Measurements from ENCODE around the gene ANKRD16.
"Not testable (repeated sequence)": the region's sequence is repeated elsewhere in the genome, so short reads cannot be mapped to it uniquely, and the experiment has no call there.

The ANKRD16 gene

DNA sequence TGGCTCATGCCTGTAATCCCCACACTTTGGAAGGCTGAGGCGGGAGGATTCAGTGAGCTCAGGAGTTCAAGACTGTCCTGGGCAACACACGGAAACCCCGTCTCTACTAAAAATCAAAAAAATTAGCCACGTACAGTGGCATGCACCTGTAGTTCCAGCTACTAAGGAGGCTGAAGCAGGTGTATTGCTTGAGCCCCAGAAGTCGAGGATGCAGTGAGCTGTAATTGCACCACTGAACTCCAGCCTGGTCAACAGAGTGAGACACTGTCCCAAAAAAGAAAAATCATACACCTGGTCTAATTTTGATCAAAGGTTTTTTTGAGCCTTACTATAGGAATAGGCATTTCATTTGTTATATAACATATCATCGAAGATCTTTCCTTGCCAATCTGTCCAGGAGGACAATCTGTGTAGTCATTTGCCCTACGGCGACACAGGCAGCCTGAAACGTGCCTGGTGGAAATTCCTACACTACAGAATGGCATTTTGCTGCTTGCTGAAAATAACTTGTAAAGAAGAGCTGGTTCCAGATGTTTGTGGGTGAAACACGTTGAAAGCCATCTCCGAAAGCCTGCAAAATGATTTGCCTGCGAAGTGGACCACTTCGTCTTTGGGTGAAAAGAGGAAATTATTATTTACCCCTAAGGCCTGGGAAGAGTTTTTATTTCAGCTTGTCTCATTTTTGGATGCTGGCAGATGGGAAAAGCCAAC is 45.2 kb downstream of the ANKRD16 start:
- DNase-seq (ENCODE audit: low read depth, low spot score) = no peak
- H3K27ac ChIP-seq = no peak overlapping the region

DNA sequence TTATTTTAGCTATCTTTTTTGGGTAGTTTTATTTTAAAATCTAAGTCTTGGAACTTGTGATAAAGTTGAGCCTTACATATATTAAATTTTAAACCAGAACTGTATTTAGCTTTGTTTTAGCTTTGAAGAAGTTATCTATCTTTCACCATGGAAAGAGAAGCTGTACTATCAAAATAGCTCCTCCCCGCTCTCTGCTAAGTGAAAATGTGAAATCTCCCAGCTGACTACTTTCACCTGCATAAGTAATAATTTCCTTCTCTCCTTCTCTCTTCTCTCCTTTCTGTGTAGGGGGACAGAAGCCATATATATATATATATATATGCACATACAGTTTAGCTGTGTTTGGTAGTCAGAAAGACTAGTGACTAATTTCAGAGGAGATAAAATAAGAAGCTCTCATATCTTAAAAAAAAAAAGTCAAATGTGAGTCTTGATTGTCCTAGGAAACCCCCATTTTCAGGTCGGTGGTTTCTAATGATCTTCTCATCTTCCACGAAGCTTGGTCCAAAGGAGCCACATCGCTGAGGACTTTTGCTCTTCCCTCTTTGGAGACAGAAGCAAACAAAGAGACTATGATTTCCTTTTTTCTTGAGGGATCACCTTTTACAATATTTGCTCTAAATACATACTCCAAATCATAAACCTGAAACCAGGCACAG is 45.9 kb downstream of the ANKRD16 start:
- H3K27ac ChIP-seq = no peak overlapping the region
- DNase-seq (ENCODE audit: low read depth, low spot score) = no peak

DNA sequence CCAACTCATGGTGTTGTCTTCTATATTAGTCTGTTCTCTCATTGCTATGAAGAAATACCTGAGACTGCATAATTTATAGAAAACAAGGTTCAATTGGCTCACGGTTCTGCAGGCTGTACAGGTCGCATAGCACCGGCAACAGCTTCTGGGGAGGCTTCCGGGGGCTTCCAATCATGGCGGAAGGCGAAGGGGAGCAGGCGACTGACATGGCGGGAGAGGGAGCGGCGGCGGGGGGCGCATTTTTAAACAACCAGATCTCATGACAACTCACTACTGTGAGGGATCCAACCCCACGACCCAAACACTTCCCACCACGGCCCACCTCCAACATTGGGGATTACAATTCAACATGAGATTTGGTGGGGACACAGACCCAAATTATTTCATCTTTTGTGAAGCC is 47.7 kb downstream of the ANKRD16 start:
- no peak for DNase-seq (ENCODE audit: low read depth, low spot score)
- H3K27ac ChIP-seq = no peak overlapping the region

DNA sequence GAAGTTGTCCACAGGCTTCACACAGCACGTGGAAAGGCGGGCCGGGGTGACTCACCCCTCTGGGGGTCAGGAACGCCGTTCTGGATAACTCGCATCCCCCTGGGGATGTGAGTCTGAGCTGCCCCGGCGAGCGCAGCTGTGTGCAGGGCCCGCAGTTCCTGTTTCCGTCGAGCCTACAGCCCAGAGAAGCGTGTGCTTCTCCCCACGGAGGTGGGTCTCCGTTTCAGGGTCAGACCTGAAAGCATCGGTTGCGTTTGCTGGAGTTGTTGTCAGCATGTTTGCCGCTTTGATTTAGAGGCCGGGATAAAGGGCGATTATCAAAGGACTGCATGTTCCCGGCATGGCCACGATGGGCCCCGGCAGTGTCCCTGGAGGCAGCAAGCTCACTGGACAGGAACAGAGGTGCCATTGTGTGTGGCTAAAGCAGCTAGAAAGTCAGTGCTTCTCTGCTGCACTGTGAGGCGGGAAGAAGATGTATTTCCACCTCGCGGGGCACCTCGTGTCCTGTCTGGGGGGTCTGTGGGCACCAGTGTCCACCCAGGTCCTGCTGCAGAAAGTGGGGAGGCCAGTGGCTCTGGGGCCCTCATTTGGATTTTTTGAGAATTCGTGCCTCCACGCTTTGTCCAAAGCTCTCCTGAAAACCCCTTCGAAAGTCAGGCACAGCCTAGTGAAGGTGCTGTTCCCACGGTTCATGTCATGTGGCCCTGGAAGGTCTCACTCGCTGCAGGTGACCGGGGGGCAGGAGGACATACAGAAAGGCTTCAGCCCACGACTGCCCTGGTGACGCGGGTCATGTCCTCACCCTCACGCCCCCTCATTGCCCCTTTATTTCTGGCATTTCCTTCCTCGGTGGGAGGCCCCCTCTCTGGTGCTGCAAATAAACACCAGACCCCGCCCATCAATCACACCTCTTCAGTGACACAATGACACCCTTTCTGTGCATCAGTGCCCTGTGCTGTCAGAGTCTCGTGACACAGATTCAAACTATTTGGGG is 49.1 kb downstream of the ANKRD16 start:
- H3K27ac ChIP-seq = no peak overlapping the region
- DNase-seq (ENCODE audit: low read depth, low spot score) = no peak

DNA sequence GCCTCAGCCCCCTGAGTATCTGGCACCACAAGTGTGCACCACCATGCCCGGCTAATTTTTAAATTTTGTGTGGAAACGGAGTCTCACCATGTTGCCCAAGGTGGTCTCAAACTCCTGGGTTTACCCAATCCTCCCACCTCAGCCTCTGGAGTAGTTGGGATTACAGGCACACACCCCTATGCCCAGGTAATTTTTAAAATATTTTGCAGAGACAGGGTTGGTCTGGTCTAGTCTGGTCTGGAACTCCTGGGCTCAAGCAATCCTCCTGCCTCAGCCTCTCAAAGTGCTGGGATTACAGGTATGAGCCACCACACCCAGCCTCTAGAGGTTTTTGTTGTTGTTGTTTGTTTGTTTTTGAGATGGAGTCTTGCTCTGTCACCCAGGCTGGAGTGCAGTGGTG is 53.5 kb downstream of the ANKRD16 start:
- DNase-seq (ENCODE audit: low read depth, low spot score); H3K27ac ChIP-seq: not testable (repeated sequence)

DNA sequence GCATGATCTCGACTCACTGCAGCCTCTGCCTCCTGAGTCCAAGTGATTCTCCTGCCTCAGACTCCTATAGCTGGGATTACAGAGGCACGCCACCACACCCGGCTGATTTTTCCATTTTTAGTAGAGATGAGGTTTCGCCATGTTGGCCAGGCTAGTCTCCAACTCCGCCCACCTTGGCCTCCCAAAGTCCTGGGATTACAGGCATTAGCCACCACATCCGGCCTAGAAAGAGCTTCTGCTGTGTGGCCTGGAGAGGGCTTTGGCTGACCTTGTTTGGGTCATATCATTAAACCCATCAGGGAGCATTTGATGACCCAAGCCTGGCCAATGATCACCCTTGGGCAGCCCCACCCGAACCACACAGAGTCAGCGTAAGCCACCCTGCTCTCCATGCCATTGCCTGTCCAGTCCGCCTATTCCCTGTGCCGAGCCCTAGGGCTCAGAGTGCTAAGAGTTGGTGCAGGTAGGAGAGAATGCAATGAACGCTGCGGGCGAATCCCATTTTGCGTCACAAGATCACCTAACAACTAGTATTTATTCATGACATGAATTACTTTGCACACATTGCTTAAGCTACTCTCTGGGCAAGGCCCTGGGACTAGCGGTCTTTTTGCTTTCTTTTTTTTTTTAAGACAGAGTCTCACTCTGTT is 54.1 kb downstream of the ANKRD16 start:
- no peak for DNase-seq (ENCODE audit: low read depth, low spot score)
- H3K27ac ChIP-seq = no peak overlapping the region

DNA sequence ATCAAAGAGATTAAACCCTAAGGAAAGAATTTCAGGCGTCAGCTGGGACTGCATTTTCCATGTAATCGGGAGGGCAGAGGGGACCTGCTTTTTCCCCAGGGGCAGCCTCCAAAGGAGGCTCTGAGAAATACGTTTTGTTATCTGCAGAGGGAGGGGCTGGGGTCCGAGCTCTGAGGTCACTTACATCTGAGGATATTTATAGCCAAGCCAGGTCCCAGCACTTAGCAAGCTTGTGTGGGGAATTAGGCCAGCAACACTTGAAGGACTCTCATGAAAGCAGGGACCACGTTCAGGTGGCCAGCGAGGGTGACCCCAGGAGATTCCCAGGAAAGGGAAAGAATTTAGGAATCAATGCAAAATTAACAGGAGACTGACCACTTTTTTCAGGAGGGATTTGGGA is 55.9 kb downstream of the ANKRD16 start:
- H3K27ac ChIP-seq = no peak overlapping the region
- no peak for DNase-seq (ENCODE audit: low read depth, low spot score)

DNA sequence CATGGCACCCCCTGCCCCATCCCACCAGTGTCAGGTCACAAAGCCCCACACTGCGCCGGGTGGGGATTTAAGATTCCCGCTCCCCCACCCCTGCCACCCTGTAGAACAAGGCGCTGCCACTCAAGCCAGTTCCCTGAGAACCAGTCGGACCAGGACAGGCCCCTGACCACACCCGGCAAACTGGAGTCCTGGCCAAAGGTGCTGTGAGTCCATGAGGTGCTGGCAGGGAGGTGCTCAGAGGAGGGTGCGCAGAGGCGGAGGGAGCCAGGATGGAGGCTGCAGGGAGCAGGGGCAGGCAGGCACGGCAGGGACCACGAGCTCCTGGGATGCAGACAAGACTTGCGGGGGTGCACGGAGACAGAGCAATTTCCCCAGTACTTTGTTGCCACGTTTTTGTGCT is 56.7 kb downstream of the ANKRD16 start:
- H3K27ac ChIP-seq = no peak overlapping the region
- no peak for DNase-seq (ENCODE audit: low read depth, low spot score)

DNA sequence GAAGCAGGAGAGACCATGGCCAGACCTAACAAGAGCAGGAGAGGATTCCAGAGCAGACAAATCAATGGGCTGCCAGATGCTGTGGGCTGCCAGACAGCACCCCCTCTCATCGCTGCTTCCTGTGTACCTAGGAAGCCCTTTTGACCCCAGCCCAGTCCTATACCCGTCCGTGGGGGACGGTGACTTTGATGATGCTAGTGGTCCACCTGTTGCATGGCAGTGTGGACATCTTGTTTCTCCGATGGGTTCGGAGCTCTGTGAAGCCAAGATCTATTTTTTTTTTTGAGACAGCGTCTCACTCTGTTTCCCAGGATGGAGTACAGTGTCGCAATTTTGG is 58.3 kb downstream of the ANKRD16 start:
- no peak overlapping the region for H3K27ac ChIP-seq
- no peak for DNase-seq (ENCODE audit: low read depth, low spot score)

DNA sequence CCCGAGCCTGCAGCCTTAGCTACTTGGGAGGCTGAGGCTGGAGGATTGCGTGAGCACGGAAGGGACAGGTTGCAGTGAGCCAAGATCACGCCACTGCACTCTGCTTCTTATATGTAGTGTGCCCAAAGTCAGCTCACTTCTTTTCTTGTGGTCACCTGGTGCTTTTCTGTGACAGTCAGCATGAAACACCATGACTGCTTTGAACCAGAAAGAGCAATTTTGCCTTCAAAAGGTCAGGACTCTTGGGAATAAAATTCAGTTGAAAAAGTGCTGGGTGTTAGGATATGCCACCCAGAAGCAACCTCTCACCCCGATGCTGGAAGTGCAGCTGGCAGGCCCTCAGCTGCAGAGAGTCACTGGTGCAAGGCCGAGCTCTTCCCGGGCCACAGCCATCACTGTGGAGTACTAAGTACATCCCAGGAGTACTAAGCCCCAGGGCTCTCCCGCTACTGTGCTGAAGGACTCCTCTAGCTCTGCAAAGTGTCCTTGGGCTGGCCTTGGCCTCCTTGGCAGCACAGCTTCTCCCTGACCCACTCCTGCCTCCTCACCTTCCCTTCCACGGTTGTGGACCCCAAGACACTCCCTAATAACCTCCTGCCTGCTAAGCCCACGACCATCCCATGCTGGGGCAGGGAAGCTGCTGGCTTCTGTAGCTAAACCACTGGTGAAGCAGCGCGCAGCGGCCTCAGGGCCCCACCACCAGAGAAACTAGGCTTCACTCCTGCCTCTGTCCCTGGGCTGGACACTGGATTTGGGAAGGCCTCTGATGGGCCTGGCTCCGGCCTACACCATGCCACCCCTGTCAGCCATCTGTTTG is 58.9 kb downstream of the ANKRD16 start:
- H3K27ac ChIP-seq = no peak overlapping the region
- no peak for DNase-seq (ENCODE audit: low read depth, low spot score)

DNA sequence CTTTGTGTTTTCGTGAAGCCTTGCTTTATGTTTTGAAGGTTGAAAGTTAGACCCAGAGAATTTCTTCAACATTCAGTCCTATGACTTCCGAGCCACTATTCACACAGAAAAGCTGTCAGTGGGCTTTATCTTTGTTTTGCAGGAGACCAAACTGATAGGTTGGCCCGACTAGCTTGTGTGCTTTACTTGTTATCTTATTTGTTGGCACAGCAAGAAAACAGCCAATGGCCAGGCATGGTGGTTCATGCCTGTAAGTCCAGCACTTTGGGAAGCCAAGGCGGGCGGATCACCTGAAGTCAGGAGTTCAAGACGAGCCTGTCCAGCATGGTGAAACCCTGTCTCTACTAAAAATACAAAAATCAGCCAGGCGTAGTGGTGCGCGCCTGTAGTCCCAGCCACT is 60.4 kb downstream of the ANKRD16 start:
- no peak for DNase-seq (ENCODE audit: low read depth, low spot score)

DNA sequence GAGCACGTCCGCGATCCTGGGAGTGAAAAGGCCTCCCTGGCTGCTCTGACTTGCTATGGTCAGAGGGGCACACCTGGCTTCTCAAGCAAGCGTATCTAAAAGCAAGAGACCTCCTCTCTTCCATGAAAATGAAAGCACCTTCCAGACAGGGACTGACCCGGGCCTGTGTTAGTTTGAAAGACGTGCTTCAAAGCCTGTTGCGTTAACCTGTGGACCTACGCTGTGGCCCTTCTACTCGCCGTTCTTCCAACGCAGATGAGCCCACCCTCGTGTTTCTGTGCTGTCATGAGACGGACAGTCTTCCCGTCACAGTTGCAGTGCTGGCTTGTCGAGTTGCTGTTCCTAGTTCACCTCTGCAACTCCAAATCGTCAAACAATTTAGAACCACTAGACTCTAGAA is 61.0 kb downstream of the ANKRD16 start:
- DNase-seq (ENCODE audit: low read depth, low spot score) = no peak
- H3K27ac ChIP-seq = no peak overlapping the region

More for the DNA sequence above, 60.4 kb downstream of the ANKRD16 start:
- H3K27ac ChIP-seq = no peak overlapping the region

DNA sequence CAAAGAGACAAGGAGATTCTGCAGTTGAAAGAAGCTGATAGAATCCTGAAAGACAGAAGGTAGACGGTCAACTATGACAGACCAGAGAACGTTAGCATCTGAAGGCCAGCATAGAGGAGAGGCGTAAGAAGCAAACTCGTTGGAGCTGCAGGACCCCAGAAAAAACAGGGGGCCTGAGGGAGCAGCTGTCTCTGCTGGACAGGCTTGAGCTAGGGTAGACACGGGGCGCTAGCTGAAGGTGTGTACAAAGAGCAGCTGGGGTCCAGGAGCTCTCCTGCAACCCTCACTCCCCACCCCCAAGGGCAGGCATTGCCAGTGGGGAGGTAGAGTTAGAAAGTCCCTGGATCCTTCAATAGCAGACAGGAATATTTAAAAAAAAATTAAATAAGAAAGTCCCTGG is 61.9 kb downstream of the ANKRD16 start:
- H3K27ac ChIP-seq = no peak overlapping the region
- no peak for DNase-seq (ENCODE audit: low read depth, low spot score)

DNA sequence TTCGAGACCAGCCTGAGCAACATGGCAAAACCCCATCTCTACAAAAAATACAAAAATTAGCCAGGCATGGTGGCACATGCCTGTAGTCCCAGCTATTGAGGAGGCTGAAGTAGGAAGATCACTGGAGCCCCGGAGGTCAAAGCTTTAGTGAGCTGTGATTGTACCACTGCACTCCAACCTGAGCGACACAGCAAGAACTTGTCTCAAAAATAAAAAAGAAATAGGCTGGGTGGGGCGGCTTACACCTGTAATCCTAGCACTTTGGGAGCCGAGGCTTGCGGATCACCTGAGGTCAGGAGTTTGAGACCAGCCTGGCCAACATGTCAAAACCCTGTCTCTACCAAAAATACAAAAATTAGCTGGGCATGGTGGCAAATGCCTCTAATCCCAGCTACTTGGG is 63.2 kb downstream of the ANKRD16 start:
- DNase-seq (ENCODE audit: low read depth, low spot score); H3K27ac ChIP-seq: not testable (repeated sequence)

DNA sequence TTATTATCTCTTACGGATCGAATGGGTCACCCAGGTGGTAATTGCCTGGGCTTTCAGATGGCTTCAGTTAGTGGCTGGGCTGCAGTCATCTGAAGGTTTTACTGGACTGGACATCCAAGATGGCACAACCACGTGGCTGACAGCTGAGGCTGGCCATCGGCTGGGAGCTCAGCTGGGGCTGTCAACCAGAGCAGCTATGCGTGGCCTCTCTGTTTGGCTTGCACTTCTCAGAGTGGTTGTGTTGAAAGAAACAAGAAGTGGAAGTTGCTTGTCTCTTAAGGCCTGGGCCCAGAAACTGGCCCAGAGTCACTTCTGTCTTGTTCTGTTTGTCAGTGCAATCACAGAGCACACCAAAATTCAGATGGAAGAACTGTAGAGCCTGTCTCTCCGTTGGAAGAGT is 70.8 kb downstream of the ANKRD16 start:
- no peak overlapping the region for H3K27ac ChIP-seq
- no peak for DNase-seq (ENCODE audit: low read depth, low spot score)

DNA sequence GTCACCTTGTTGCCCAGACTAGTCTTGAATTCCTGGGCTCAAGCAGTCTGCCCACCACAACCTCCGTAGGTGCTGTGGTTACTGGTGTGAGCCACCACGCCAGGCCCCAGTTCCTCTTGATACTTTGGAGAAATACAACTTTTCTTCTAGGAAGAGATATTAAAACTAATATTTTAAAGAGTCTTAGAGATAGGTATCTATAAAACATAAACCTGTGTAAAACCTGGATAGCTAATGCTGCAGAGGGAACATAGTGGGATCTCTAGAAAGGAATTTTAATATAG is 71.7 kb downstream of the ANKRD16 start:
- no peak for DNase-seq (ENCODE audit: low read depth, low spot score)

DNA sequence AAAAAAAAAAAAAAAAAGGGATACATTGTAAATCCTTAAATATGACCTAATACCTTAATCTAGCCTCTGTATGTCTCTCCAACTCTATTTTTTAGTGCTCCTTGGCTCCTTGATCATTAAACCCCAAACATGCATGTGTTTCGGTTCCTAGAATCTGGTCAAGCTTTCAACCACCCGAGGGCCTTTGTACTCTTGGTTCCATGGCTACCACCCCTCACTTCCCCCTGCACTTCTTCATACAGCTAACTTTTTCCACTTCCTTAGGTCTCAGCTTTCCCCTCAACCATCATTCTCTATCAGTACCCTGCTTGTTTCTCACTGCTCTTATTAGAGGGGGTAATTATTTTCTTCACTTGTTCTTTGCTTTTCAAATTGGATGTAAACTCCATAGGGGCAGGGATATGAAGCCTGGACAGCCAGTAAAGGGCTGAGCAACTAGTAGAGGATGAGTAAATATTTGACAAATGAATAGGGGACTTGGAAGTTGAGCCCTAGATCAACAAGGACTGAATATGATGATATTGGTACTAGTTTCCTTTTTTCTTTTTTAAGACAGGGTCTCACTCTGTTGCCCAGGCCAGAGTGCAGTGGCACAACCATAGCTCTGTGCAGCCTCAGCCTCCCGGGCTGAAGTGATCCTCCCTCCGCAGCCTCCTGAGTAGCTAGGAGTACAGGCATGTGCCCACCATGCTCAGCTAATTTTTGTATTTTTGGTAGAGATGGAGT is 72.2 kb downstream of the ANKRD16 start:
- H3K27ac ChIP-seq = no peak overlapping the region
- no peak for DNase-seq (ENCODE audit: low read depth, low spot score)

More for the DNA sequence above, 71.7 kb downstream of the ANKRD16 start:
- no peak overlapping the region for H3K27ac ChIP-seq

DNA sequence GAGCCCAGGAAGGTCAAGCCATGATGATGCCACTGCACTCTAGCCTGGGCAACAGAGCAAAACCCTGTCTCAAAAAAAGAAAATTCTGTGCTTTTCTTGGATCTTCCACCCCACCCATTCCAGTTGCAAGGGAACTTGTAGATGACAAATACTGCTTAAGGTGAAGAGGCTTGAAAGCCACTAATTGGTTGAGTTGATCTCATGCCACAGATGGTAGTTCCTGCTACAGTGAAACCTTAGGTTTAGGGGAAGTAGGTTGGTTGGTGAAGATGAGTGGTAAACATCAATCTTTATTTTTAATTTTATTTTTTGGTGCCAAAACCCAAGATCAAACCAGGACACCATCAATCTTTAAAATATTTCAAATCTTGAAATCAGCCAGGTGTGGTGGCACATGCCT is 73.5 kb downstream of the ANKRD16 start:
- H3K27ac ChIP-seq = no peak overlapping the region
- no peak for DNase-seq (ENCODE audit: low read depth, low spot score)
